HCT116 (cell line): ENCODE results near the gene GPR171. TPM values are rescaled to one million over a fixed set of nuclear protein-coding genes. Genes with fewer than 3 reads are reported as not detected.

Experiments used
- ATAC-seq: fragments of 200-7000 bp; cut with Tn5 transposase; 2 replicates; pipeline ENCODE4 v1.9.1; 2020; ENCODE audit warnings: mild to moderate bottlenecking, moderate library complexity
- Bru-seq: library from RNA; stranded (reverse); fragments of 400-500 nt; gene quantifications from one replicate; lab custom pipeline; 2021; lab: Mats Ljungman, UMichigan
- BruChase-seq, 2 experiments: library from RNA; stranded (reverse); fragments of 400-500 nt; gene quantifications; one replicate each; lab custom pipeline; 2021; lab: Mats Ljungman, UMichigan
- BruUV-seq: library from RNA; stranded (reverse); fragments of 400-500 nt; replicated peaks from 2 replicates; lab custom pipeline; 2021; lab: Mats Ljungman, UMichigan
- CTCF ChIA-PET: fragments of 300-600 bp; sonication (Branson Sonifier 250); formaldehyde crosslinking; loops from one replicate; lab custom pipeline; 2021; ENCODE audit warnings: antibody characterized with exemption; lab: Charles Lee
- POLR2A ChIA-PET: fragments of 300-600, 350-600 bp; sonication (Branson Sonifier 250); formaldehyde crosslinking; loops from one replicate; lab custom pipeline; 2021; ENCODE audit warnings: antibody characterized with exemption; lab: Charles Lee
- RAD21 ChIA-PET, 2 experiments: fragments of 300-600 bp; sonication (Branson Sonifier 250); formaldehyde crosslinking; loops; one replicate each; lab custom pipeline; 2023; ENCODE audit warnings: low total read pairs in 2 of 2; ENCODE audit not compliant: uncharacterized antibody in 2 of 2, unreplicated experiment in 2 of 2, low non-redundant PET in 1 of 2; lab: Charles Lee
- DNase-seq: peaks from one replicate; pipeline ENCODE4 v3.0.0-alpha.2; 2010; ENCODE audit warnings: low read depth, low spot score
- H2AFZ ChIP-seq: fragments of 200-600 bp; shearing (Covaris generic), sonication (generic); 2 replicates; pipeline ENCODE4 v1.6.1; 2017; ENCODE audit warnings: low read depth, mixed run types, mixed read lengths, antibody characterized with exemption, low read length; ENCODE audit not compliant: poor library complexity, severe bottlenecking
- H3K27ac ChIP-seq: 2 replicates; pipeline ENCODE4 v1.5.1; 2012; ENCODE audit warnings: low read depth, low read length
- H3K27me3 ChIP-seq: fragments of 200-600 bp; sonication (generic); 2 replicates; pipeline ENCODE4 v1.6.1; 2016; ENCODE audit warnings: mixed run types, low read length, mixed read lengths; ENCODE audit not compliant: insufficient read depth
- H3K36me3 ChIP-seq, 2 experiments: fragments of 200-500 bp in 1 of 2; fragments of 200-600 bp in 1 of 2; sonication (Bioruptor generic) in 1 of 2; sonication (generic) in 1 of 2; 2 replicates each; pipeline versions ENCODE4 v1.5.1 to v1.6.1; 2014 to 2016; ENCODE audit warnings: low read length in 2 of 2, inconsistent platforms in 1 of 2, mixed read lengths in 1 of 2, mixed run types in 1 of 2; ENCODE audit not compliant: insufficient read depth in 2 of 2, control insufficient read depth in 1 of 2
- H3K4me1 ChIP-seq, 2 experiments: fragments of 200-600 bp in 1 of 2; sonication (generic) in 1 of 2; 2 replicates each; pipeline versions ENCODE4 v1.5.1 to v1.6.1; 2012 to 2017; ENCODE audit warnings: low read length in 2 of 2, inconsistent platforms in 1 of 2, mild to moderate bottlenecking in 1 of 2, mixed read lengths in 1 of 2, mixed run types in 1 of 2, moderate library complexity in 1 of 2; ENCODE audit not compliant: insufficient read depth in 2 of 2, control insufficient read depth in 1 of 2
- H3K4me2 ChIP-seq: fragments of 200-600 bp; sonication (generic); 2 replicates; pipeline ENCODE4 v1.6.1; 2017; ENCODE audit warnings: mixed run types, low read length, mixed read lengths
- H3K4me3 ChIP-seq, 2 experiments: fragments of 200-600 bp in 1 of 2; sonication (generic) in 1 of 2; replicated peaks in 1 of 2; 2 replicates each; pipeline ENCODE4 v1.5.1; 2011 to 2016; ENCODE audit warnings: low read length in 2 of 2, control low read depth in 1 of 2, low read depth in 1 of 2, mild to moderate bottlenecking in 1 of 2, mixed read lengths in 1 of 2, mixed run types in 1 of 2
- H3K79me2 ChIP-seq: fragments of 200-600 bp; sonication (generic); 2 replicates; pipeline ENCODE4 v1.6.1; 2017; ENCODE audit warnings: mild to moderate bottlenecking, mixed run types, low read length, moderate library complexity, mixed read lengths; ENCODE audit not compliant: insufficient read depth
- H3K9ac ChIP-seq: fragments of 200-600 bp; sonication (generic); 2 replicates; pipeline ENCODE4 v1.6.1; 2016; ENCODE audit warnings: low read length, mixed read lengths
- H3K9me2 ChIP-seq: fragments of 200-600 bp; sonication (generic), shearing (Covaris generic); 2 replicates; pipeline ENCODE4 v1.6.1; 2017; ENCODE audit warnings: mixed run types, mild to moderate bottlenecking, moderate library complexity; ENCODE audit not compliant: insufficient read depth
- H3K9me3 ChIP-seq, 2 experiments: fragments of 200-500 bp in 1 of 2; fragments of 200-600 bp in 1 of 2; sonication (Bioruptor generic) in 1 of 2; sonication (generic) in 1 of 2; 2 replicates each; pipeline ENCODE4 v1.6.1; 2014 to 2017; ENCODE audit warnings: low read length in 2 of 2, mixed read lengths in 2 of 2, inconsistent platforms in 1 of 2, low read depth in 1 of 2, mild to moderate bottlenecking in 1 of 2, mixed run types in 1 of 2, moderate library complexity in 1 of 2; ENCODE audit not compliant: control insufficient read depth in 1 of 2, insufficient read depth in 1 of 2
- H4K20me1 ChIP-seq: fragments of 200-600 bp; sonication (generic), shearing (Covaris generic); 2 replicates; pipeline ENCODE4 v1.6.1; 2017; ENCODE audit warnings: mixed run types, mild to moderate bottlenecking, moderate library complexity; ENCODE audit not compliant: insufficient read depth
- CBX3 ChIP-seq: IDR thresholded peaks from 2 replicates; pipeline ENCODE4 v1.6.1; 2012; ENCODE audit warnings: low read depth
- CEBPB ChIP-seq: IDR thresholded peaks from 2 replicates; pipeline ENCODE4 v1.6.1; 2012; ENCODE audit warnings: low read depth
- ELF1 ChIP-seq: IDR thresholded peaks from 2 replicates; pipeline ENCODE4 v1.6.1; 2012; ENCODE audit warnings: low read depth, borderline replicate concordance
- JUND ChIP-seq: IDR thresholded peaks from 2 replicates; pipeline ENCODE4 v1.6.1; 2012
- POLR2A ChIP-seq: IDR thresholded peaks from 2 replicates; pipeline ENCODE4 v1.7.0; 2011; ENCODE audit warnings: borderline replicate concordance; ENCODE audit not compliant: insufficient read depth, insufficient read length; ENCODE audit errors: extremely low read depth
- RAD21 ChIP-seq: IDR thresholded peaks from 2 replicates; pipeline ENCODE4 v1.6.1; 2012; ENCODE audit warnings: low read depth, mild to moderate bottlenecking
- TCF7L2 ChIP-seq: IDR thresholded peaks from 2 replicates; pipeline ENCODE4 v1.7.0; 2011; ENCODE audit warnings: borderline replicate concordance, inconsistent platforms; ENCODE audit not compliant: insufficient read depth, insufficient read length; ENCODE audit errors: extremely low read depth
- intact Hi-C: fragments of 100-400 bp; cut with micrococcal nuclease; formaldehyde crosslinking; loops from 2 replicates; pipeline ENCODE4 v1.10.0; 2022
- long read RNA-seq: library from polyadenylated mRNA; unstranded; transcript quantifications from one replicate; pipeline ENCODE4 v2.0.0, GENCODE V29; 2021; ENCODE audit not compliant: unreplicated experiment
- polyA plus RNA-seq: library from polyadenylated mRNA; unstranded; fragments of >200 nt; gene quantifications from 2 replicates; pipeline ENCODE4 v1.2.1, GENCODE V29; 2012; ENCODE audit warnings: missing spikeins
- total RNA-seq: library from RNA; stranded (reverse); gene quantifications from one replicate; pipeline ENCODE4 v1.2.1, GENCODE V29; 2021; ENCODE audit not compliant: unreplicated experiment
- TF ChIP-seq, protein P1 (sequence below): IDR thresholded peaks from 2 replicates; pipeline ENCODE4 v1.6.1; 2011; ENCODE audit warnings: mild to moderate bottlenecking, low read length, moderate library complexity; ENCODE audit not compliant: insufficient replicate concordance; ENCODE audit errors: extremely low read depth
- TF ChIP-seq, protein P2 (sequence below): IDR thresholded peaks from 2 replicates; pipeline ENCODE4 v1.6.1; 2012
- TF ChIP-seq, protein P3 (sequence below): IDR thresholded peaks from 2 replicates; pipeline ENCODE4 v1.6.1; 2012

The GPR171 gene, protein sequence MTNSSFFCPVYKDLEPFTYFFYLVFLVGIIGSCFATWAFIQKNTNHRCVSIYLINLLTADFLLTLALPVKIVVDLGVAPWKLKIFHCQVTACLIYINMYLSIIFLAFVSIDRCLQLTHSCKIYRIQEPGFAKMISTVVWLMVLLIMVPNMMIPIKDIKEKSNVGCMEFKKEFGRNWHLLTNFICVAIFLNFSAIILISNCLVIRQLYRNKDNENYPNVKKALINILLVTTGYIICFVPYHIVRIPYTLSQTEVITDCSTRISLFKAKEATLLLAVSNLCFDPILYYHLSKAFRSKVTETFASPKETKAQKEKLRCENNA
- total RNA-seq, result not detected
- polyA plus RNA-seq, result not detected in 2 replicates
- Bru-seq, nascent RNA, result not detected
- not detected for BruChase-seq, experiment 1, labeled RNA remaining after a 6-hour chase
- not detected for BruChase-seq, experiment 2, labeled RNA remaining after a 2-hour chase
- long read RNA-seq, result 0 reads

DNA sequence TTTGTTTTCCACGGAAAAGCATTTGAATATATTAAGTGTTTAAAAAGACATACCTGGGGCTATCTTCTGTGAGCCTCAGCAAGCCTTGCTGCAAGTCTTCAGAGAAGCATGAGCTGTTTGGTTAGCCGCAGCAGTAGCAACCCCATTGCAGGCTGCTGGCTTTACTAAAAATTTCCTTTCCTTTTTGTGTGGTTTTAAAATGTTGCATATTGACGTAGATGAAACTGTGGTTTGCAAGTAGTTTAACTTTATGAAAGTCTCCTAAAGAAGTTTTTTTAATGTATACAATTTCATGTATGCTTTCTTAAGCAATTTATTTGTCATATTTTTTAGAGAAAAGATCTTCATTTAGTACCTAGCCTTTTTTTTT is at the start of gene GPR171:
Gene GPR171, minus strand, starts transcription at position 166 of the 370 bp plus-strand sequence. CDS start 3,830 bp downstream, outside the sequence.
- no peaks in the 10 kb centered on the region for H3K36me3 ChIP-seq

More for the DNA sequence above, at the start of gene GPR171:
- TF ChIP-seq, protein P1, sequence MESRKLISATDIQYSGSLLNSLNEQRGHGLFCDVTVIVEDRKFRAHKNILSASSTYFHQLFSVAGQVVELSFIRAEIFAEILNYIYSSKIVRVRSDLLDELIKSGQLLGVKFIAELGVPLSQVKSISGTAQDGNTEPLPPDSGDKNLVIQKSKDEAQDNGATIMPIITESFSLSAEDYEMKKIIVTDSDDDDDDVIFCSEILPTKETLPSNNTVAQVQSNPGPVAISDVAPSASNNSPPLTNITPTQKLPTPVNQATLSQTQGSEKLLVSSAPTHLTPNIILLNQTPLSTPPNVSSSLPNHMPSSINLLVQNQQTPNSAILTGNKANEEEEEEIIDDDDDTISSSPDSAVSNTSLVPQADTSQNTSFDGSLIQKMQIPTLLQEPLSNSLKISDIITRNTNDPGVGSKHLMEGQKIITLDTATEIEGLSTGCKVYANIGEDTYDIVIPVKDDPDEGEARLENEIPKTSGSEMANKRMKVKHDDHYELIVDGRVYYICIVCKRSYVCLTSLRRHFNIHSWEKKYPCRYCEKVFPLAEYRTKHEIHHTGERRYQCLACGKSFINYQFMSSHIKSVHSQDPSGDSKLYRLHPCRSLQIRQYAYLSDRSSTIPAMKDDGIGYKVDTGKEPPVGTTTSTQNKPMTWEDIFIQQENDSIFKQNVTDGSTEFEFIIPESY, result no peak
- TF ChIP-seq RAD21, result no peak
- TF ChIP-seq CBX3, result no peak
- no peak for TF ChIP-seq CEBPB
- TF ChIP-seq, protein P2, sequence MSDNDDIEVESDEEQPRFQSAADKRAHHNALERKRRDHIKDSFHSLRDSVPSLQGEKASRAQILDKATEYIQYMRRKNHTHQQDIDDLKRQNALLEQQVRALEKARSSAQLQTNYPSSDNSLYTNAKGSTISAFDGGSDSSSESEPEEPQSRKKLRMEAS, result no peak
- no peak for TF ChIP-seq ELF1
- TF ChIP-seq, protein P3, sequence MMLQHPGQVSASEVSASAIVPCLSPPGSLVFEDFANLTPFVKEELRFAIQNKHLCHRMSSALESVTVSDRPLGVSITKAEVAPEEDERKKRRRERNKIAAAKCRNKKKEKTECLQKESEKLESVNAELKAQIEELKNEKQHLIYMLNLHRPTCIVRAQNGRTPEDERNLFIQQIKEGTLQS, result no peak
- no peak for TF ChIP-seq POLR2A
- TF ChIP-seq TCF7L2, result no peak
- TF ChIP-seq JUND, result no peak
- Histone ChIP-seq H3K4me3 (no peak within 1 kb of the TSS), H3K9ac (no peak within 1 kb of the TSS), H3K9me2 (0 out of 2 replicates have a peak, but pooled peaks cover 3% of the 10 kb centered on the region), H3K27me3 (no peaks in the 10 kb centered on the region), H3K9me3 (no peaks in the 10 kb centered on the region), H3K79me2 (no peaks in the 10 kb centered on the region), H2AFZ (no peak within 1 kb of the TSS), H4K20me1 (no peaks in the 10 kb centered on the region), H3K4me1 (no peaks in the 10 kb centered on the region), H3K4me2 (no peak within 1 kb of the TSS), H3K27ac (no peak within 1 kb of the TSS)
- DNase-seq (no peak), ATAC-seq (no peak)
- intact Hi-C loops, result no loop called here
- CTCF ChIA-PET, result no interaction called here
- BruUV-seq, result no TSS peak
- POLR2A ChIA-PET, result no interaction called here
- RAD21 ChIA-PET, result no interaction called here
